WI38 (cell line): ENCODE measurements around the gene HIPK2.

Experiments used
- H3K4me3 ChIP-seq: 2 replicates; pipeline ENCODE4 v1.5.1; 2011; ENCODE audit warnings: low read depth, mild to moderate bottlenecking, control low read depth, low read length
- TF ChIP-seq, protein P1 (sequence below): IDR thresholded peaks from 2 replicates; pipeline ENCODE4 v1.5.1; 2012; ENCODE audit warnings: low read depth, mild to moderate bottlenecking, control low read depth, low read length

The HIPK2 gene

DNA sequence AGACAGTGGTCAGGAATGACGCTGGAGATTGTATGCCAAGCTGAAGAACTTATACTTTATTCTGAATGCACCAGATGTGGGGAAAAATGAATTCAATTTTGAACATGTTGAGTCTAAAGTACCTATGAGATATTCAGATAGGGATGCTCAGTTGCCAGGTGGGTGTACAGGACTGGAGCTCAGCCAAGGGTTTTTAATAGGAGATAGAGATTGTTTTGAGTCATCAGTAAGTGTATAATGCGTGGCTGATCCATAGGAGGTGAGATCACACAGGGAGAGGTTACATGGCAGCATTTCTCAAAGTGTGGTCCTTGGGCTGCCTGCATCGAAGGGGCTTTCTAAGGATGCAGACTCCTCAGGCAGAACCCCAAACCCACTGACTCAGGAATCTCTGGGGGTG is 6.8 kb upstream of the HIPK2 start:
- no peak overlapping the region for H3K4me3 ChIP-seq

GRCh38 chr7:139783647-139784385 is 6.0 kb upstream of the HIPK2 start:
- no peak overlapping the region for H3K4me3 ChIP-seq
- TF ChIP-seq, protein P1, sequence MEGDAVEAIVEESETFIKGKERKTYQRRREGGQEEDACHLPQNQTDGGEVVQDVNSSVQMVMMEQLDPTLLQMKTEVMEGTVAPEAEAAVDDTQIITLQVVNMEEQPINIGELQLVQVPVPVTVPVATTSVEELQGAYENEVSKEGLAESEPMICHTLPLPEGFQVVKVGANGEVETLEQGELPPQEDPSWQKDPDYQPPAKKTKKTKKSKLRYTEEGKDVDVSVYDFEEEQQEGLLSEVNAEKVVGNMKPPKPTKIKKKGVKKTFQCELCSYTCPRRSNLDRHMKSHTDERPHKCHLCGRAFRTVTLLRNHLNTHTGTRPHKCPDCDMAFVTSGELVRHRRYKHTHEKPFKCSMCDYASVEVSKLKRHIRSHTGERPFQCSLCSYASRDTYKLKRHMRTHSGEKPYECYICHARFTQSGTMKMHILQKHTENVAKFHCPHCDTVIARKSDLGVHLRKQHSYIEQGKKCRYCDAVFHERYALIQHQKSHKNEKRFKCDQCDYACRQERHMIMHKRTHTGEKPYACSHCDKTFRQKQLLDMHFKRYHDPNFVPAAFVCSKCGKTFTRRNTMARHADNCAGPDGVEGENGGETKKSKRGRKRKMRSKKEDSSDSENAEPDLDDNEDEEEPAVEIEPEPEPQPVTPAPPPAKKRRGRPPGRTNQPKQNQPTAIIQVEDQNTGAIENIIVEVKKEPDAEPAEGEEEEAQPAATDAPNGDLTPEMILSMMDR, result no peak

More for the DNA sequence above, 6.8 kb upstream of the HIPK2 start:
- TF ChIP-seq, protein P1, result no peak

- no peak overlapping the region for H3K4me3 ChIP-seq
- TF ChIP-seq, protein P1, result no peak
Measured at GRCh38 chr7:139782932-139783331, 5.1 kb upstream of the HIPK2 start.

- TF ChIP-seq, protein P1, result no peak
- H3K4me3 ChIP-seq, result peak overlapping the region; percentile 99
Measured at GRCh38 chr7:139777133-139777891, 486 bp downstream of the HIPK2 start.

GRCh38 chr7:139776486-139777132 is 1.2 kb downstream of the HIPK2 start:
- TF ChIP-seq, protein P1, result no peak
- peak overlapping the region; percentile 99 for H3K4me3 ChIP-seq

GRCh38 chr7:139775829-139776266 is 1.9 kb downstream of the HIPK2 start:
- TF ChIP-seq, protein P1, result peak; percentile 64
- H3K4me3 ChIP-seq, result peak overlapping the region; percentile 99

- peak overlapping the region; percentile 99 for H3K4me3 ChIP-seq
- TF ChIP-seq, protein P1, result no peak
Measured at GRCh38 chr7:139774376-139774775, 3.4 kb downstream of the HIPK2 start.
